ENCODE measurements around the gene DCAF7.

Gene DCAF7

DNA sequence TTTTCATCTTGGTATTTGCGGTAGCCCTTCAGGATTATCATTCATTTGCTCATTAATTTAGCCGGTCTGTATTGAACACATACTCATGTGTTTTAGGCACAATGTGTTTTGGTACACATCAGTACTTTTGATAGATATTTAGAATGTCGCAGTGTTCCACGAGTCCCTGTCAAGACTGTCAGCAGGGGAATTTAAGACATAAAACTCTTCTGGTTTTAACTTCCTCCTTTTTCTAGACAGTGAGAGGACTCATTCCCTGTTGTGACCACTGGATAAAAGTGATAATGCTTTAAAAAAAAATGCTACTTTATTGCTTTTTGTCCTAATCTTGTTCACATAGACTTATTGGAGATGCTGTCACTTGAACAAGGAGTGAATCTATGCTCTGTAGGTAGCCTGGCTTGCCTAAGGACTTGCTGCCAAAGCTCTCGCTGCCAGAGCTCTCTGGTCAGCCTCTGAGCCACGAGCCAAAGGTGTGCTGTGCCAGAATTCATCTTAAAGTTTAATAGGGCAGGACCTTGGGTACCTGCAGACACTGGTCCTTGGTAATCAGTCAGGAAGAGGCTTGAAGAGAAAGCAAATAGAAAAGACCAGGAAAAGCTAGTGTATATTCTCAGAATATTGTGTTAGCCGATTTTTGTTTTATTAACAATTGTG lies 5.4 kb downstream of the DCAF7 start:
- H3K4me3 ChIP-seq (ENCODE audit: control insufficient read depth, low read depth, low read length), result no peak overlapping the region
- TF ChIP-seq, protein P1, sequence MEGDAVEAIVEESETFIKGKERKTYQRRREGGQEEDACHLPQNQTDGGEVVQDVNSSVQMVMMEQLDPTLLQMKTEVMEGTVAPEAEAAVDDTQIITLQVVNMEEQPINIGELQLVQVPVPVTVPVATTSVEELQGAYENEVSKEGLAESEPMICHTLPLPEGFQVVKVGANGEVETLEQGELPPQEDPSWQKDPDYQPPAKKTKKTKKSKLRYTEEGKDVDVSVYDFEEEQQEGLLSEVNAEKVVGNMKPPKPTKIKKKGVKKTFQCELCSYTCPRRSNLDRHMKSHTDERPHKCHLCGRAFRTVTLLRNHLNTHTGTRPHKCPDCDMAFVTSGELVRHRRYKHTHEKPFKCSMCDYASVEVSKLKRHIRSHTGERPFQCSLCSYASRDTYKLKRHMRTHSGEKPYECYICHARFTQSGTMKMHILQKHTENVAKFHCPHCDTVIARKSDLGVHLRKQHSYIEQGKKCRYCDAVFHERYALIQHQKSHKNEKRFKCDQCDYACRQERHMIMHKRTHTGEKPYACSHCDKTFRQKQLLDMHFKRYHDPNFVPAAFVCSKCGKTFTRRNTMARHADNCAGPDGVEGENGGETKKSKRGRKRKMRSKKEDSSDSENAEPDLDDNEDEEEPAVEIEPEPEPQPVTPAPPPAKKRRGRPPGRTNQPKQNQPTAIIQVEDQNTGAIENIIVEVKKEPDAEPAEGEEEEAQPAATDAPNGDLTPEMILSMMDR (IDR thresholded peaks at IDR 0.05; ENCODE audit: control insufficient read depth, insufficient read depth, low read depth, low read length, missing control alignments), result no peak

GRCh38 chr17:63557416-63557815 lies 7.1 kb downstream of the DCAF7 start:
- TF ChIP-seq, protein P1 (IDR thresholded peaks at IDR 0.05; ENCODE audit: control insufficient read depth, insufficient read depth, low read depth, low read length, missing control alignments), result no peak
- DNase-seq (ENCODE audit: low read depth), result no peak
- no peak overlapping the region for H3K4me3 ChIP-seq (ENCODE audit: control insufficient read depth, low read depth, low read length)

More for the DNA sequence above, 5.4 kb downstream of the DCAF7 start:
- no peak for DNase-seq (ENCODE audit: low read depth)

- TF ChIP-seq, protein P1 (IDR thresholded peaks at IDR 0.05; ENCODE audit: control insufficient read depth, insufficient read depth, low read depth, low read length, missing control alignments), result no peak
- H3K4me3 ChIP-seq (ENCODE audit: control insufficient read depth, low read depth, low read length), result no peak overlapping the region
- no peak for DNase-seq (ENCODE audit: low read depth)
Observed at GRCh38 chr17:63558441-63558840, 8.2 kb downstream of the DCAF7 start.

DNA sequence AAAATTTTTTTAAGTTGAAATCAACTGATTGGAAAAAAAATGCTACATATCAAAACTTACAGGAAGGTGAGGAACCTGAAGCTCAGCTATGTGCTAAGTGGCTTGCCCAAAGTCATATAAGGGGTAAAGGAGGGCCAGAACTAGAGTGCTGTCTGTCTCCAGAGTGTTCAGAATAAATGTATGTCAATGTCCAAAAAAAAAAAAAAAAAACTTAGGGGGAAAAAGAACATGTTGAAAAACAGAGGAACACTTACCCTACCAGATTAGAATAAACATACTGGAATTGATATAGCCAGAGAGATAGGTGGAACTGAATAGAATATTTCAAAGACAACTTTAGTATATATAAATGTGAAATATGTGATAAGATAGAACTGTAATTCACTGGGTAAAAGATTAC lies 11.5 kb downstream of the DCAF7 start:
- DNase-seq (ENCODE audit: low read depth), result no peak
- TF ChIP-seq, protein P1 (IDR thresholded peaks at IDR 0.05; ENCODE audit: control insufficient read depth, insufficient read depth, low read depth, low read length, missing control alignments), result no peak
- no peak overlapping the region for H3K4me3 ChIP-seq (ENCODE audit: control insufficient read depth, low read depth, low read length)

DNA sequence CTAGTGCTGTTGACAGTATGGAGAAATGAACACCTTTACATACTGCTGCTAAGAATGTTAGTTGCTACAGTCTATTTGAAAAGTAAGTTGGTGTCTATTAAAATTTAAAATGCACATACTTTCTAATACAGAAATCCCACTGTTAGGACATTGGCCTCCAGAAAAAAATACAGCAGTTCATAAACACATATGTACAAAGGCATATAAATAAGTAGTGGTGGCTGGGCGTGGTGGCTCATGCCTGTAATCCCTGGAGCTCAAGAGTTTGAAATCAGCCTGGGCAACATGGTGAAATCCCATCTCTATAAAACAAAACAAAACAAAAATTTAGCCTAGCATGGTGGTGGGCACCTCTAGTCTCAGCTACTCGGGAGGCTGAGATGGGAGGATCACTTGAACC lies 13.1 kb downstream of the DCAF7 start:
- DNase-seq (ENCODE audit: low read depth), result no peak
- TF ChIP-seq, protein P1 (IDR thresholded peaks at IDR 0.05; ENCODE audit: control insufficient read depth, insufficient read depth, low read depth, low read length, missing control alignments), result no peak
- H3K4me3 ChIP-seq (ENCODE audit: control insufficient read depth, low read depth, low read length), result no peak overlapping the region

GRCh38 chr17:63564562-63564961 lies 14.3 kb downstream of the DCAF7 start:
- H3K4me3 ChIP-seq (ENCODE audit: control insufficient read depth, low read depth, low read length), result no peak overlapping the region
- DNase-seq (ENCODE audit: low read depth), result no peak
- TF ChIP-seq, protein P1 (IDR thresholded peaks at IDR 0.05; ENCODE audit: control insufficient read depth, insufficient read depth, low read depth, low read length, missing control alignments), result no peak
